HG03457 (cell line): ENCODE data around the gene RBBP8.
"Not testable (repeated sequence)": the region's sequence is repeated elsewhere in the genome, so short reads cannot be mapped to it uniquely, and the experiment has no call there.

Experiments used
- ATAC-seq: cut with Tn5 transposase; IDR thresholded peaks from one replicate; pipeline ENCODE4 v1.9.1; 2021; ENCODE audit warnings: moderate number of reproducible peaks; ENCODE audit not compliant: unreplicated experiment

RBBP8 gene

DNA sequence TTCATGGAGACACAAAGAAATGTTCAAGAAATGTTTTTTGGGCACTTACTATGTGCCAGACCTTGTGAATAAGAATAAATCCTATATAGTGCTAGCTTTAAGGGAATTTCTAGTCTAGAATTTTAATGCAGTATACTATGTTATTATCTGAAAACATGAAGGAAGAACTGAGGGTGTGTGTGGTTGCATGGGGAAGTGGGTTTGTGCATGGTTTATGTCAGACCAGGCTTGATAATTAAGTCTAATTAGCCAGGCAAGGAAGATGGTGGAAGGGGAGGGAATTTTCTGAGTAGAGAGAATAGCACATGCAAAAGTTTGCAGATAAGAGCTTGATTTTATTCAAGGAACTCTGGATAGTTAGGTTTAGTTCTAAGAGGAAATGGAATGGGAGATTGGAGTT lies 6.5 kb downstream of the RBBP8 start:
- no peak for ATAC-seq

DNA sequence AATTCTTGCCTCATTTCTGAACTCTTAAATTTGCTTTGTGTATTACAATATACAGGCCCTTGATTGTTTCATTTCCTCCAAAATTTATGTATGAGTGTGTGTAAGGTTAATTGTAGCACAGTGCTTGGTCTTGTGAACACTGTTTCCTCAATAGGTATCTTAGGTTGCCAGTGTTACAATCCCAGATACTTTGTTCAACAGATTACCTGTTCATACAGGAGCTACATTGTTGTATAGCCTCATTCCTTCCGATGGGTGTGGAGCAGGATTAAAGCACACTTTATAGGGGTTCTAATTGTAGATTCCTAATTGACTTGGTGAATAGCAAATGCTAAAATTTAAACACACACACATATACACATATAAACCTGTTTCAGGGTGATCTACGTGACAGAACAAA lies 10.7 kb downstream of the RBBP8 start:
- ATAC-seq = no peak

GRCh38 chr18:22946217-22946616 lies 13.1 kb downstream of the RBBP8 start:
- ATAC-seq = no peak

GRCh38 chr18:22946846-22947245 lies 13.7 kb downstream of the RBBP8 start:
- ATAC-seq = no peak

DNA sequence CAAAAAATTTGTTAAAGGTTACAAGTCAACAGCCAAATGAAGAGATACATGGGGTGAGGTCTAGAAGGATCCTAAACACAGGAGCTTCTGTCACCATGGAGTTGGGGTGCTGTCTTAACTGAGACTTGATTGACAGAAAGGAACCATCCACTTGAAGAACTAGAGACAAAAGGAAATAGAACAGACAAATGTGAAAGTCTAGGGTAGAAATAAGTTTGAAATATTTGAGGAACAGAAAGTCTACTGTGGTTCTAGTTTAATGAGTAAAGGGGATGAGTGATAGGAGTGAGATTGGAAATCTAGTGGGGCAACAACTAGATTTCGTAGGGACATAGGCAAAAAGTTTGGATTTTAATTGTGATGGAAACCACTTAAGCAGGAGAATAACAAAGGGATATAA lies 18.7 kb downstream of the RBBP8 start:
- no peak for ATAC-seq

DNA sequence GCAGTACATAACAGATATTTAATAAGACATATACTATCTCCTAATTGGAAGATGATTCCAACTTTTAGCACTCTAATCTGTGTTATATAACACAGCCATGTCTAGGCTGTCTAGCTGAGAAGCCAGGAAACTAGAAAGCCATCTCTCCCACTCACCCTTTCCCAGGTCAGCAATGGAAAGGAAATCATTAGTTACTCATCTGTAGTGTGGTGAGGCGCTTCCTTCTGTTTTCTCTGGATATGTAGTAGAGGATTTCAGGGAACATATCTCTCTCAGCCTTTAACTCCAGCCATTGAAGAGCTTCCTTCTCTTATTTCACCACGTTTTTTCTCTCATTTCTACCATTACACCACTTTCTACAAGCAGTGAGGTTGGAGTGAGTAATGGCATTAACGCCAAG lies 19.4 kb downstream of the RBBP8 start:
- ATAC-seq = no peak

GRCh38 chr18:22953982-22954381 lies 20.9 kb downstream of the RBBP8 start:
- ATAC-seq = not testable (repeated sequence)

DNA sequence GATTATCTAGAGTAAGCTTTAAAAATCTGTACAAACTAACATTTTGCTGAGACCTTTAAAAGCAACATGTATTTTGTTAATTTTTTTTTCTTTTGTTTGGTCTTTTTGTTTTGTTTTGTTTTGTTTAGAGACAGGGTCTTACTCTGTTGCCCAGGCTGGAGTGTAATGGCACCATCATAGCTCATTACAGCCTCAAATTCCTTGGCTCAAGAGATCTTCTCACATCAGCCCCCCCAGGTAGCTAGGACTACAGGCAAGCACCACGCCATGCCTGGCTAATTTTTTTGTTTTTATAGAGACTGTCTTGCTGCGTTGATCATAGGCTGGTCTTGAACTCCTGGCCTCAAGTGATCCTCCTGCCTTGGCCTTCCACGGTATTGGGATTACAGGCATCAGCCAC lies 23.1 kb downstream of the RBBP8 start:
- ATAC-seq = no peak

GRCh38 chr18:22961156-22961555 lies 28.0 kb downstream of the RBBP8 start:
- ATAC-seq = no peak

GRCh38 chr18:22962004-22962403 lies 28.9 kb downstream of the RBBP8 start:
- no peak for ATAC-seq

DNA sequence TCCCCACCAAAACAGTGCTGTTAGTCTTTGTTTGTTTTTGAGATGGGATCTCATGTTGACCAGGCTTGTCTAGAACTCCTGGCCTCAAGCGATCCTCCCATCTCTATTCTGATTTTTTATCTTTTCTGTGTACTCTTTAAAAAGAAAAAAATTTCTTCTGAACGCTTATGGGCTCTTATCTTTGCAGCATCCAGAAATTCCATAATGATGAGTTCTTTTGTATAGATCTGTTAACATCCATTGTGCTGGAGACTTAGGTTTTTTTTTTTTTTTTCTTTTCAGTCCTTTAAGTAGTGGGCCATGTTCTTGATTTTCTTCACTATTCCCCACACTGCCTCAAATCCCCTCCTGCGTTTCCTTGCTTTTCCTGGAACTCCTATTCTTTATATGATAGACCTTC lies 31.0 kb downstream of the RBBP8 start:
- no peak for ATAC-seq

GRCh38 chr18:22964722-22965121 lies 31.6 kb downstream of the RBBP8 start:
- no peak for ATAC-seq

DNA sequence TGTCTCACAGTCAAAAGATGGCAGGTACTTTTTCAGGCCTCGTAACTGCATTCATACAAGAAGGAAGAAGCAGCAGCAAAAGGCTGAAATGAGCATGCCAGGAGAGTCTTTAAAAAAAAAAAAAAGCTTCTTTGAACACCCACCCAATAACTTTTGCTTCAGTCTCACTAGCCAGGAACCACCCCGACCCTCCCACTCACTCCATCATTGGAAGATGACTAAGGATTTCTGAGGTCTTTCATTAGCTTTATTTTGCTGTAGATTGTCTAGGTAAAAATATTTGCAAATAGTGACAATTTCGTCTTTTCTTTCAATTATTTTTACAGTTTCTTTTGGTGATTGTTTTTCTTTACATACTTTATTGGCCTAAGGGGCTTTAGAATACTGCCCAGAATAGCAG lies 37.9 kb downstream of the RBBP8 start:
- no peak for ATAC-seq

GRCh38 chr18:22974001-22974400 lies 40.9 kb downstream of the RBBP8 start:
- no peak for ATAC-seq

- ATAC-seq = no peak
Measured at GRCh38 chr18:22974707-22975106, 41.6 kb downstream of the RBBP8 start.

- no peak for ATAC-seq
Measured at GRCh38 chr18:22975508-22975907, 42.4 kb downstream of the RBBP8 start.

DNA sequence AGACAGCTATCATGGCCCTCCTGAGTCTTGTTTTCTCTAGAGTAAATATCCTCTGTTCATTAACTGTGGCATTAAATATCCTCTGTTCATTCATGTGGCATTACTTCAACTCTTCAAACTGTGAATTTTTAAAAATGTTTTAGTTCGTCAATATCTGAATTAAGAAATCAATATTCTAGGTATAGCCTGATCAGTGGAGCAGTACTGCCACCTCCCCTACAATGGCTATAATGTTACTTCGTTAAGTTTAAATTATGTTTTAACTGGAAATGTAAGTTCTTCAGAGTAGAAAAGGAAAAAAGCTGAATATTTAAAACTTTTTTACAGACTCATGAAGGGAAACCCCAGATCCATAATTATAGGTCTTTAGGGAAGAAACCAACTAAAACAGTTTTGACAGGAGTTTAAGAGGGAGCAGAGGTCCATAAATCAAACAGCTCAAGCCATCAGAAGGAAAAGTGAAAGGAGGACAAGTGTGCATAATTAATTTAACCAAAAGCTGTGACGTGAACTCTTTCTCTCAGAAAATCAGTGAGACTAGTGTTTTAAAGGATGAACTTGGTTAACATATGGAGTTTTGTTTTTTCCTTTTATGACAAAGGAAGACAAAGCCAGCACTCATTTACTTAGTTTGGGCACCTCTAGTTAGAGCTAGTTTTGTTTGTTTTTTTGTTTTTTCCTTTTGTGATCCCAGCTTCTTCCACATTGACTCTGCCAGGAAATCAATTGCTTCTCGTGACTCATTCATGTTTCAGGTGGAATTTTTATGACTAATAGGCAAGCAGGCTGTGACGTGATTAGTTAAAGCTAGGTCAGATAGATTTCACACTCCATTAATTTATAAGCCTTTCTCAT lies 44.9 kb downstream of the RBBP8 start:
- no peak for ATAC-seq

GRCh38 chr18:22980394-22980793 lies 47.3 kb downstream of the RBBP8 start:
- ATAC-seq = no peak

DNA sequence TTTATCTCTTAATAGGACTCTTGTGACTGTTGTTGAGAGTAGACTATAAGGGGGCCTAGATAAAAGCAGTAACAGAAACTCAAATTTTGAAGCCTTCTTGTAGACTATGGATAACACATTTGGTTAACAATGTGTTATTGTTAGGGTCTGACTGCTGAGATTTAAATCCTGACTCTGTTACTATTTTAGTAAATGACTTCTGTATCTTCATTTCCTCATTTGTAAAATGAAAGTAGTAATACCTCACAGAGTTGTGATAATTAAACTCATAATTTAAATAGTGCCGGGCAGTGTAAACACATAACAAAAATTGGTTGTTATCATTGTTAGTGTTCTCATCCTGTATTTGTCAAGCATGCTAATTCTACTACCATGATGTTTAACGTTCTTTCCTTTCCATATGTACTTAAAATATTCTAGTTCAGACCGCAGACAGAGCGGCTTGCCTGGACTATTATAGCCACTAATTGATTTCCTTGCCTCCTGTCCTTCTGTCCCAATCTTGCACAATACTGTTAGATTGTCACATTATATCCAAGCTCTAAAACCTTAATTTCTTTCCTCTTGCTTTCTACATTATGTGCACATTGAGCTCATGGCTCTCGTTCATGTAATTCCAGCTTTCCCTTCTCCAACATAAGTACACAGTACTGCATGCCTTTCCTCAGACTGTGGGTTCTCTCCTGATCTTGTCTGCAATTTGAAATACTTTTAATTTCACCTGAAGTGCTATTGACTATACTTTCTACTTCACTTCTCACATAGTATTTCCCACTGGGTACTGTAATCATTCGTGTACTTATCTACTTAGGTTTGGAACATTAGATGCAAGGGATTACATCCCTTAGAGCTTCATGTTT lies 48.4 kb downstream of the RBBP8 start:
- no peak for ATAC-seq

DNA sequence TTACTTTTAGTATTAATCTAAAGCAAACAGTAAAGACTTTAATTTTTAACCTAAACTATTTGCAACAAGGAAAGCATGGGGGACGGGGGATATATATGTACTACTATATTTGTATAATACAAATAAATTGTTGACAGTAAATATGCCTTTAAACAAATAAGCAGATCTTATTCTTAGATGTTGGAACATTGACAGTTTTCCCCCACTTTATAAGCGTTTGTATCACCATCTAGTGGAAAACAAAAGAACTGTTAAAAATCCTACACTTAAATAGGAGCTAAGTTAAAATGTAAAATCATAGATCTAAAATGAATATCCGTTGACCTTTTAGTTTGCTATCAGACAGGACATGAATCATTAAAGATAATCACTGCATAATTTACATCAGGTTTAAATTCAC lies 50.0 kb downstream of the RBBP8 start:
- ATAC-seq = no peak

DNA sequence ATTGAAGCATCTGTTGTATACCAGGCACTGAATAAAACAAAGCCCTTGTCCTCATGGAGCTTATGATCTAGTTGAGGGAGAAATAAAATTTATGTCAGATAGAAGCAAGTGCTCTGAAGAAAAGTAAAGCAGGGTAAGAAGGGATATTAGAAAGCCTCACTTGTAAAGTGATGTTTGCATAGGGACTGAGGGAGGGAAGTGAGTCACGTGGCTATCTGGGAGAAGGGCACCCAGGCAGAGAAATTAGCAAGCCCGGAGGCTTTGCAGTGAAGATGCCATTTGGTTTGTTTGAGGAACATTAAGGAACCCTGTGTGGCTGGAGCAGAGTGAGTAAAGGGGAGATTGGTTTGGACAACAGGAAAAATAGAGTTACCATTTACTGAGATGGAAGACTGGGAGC lies 52.1 kb downstream of the RBBP8 start:
- ATAC-seq = no peak

DNA sequence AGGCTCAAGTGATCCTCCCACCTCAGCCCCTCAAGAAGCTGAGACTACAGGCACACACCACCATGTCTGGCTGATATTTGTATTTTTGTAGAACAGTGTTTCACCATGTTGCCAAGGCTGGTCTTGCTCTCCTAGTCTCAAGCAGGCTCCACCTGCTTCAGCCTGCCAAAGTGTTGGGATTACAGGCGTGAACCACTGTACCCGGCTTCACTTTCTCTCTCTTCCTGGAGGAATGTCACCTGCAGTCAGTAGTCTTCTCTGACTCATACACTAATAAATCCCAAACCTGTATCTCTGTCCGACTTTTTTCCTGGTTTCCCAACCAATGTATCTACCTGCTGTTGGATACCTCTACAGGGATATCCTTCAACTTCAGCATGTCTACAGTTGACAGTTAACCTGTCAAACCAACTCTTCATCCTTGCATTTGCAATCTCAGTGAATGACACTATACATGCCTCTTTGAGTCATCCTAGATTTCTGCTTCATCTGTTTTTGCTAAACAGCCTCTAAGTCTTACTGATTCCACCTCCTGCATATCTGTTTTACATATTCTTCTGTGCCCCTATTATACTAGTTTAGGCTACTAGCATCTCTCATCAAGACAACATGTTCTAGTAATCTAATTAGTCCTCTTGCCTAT lies 54.5 kb downstream of the RBBP8 start:
- no peak for ATAC-seq
